ENCODE data around the gene SNAPC4. TPM values are rescaled to one million over a fixed set of nuclear protein-coding genes. Genes with fewer than 3 reads are reported as not detected.

Gene SNAPC4
- total RNA-seq, 2 donors from 2014 or later: 18.0 to 18.7 TPM

DNA sequence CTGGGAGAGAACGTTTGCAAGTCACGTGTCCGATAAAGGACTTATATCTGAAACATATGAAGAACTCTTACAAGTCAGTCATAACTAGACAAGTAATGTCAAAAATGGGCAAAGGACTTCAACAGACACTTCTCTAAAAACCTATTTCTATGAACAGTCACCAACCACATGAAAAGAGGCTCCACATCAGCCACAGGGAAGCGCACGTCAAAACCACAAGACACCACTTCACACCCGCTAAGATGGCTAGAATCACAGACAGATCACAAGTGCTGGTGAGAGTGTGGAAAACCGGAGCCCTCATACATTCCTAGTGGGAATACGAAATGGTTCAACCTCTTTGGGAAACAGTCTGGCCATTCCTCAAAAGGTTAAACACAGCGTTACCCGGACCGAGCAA, 15.0 kb downstream of the SNAPC4 start:
- no peak overlapping the region for H3K9ac ChIP-seq (ENCODE audit: extremely low read depth, low read length, poor library complexity, severe bottlenecking)
- Mint-ChIP-seq H3K4me3 (no peak overlapping the region), H3K9me3 (no peaks in the 10 kb centered on the region), H3K27me3 (ENCODE audit: insufficient read depth) (no peaks in the 10 kb centered on the region), H3K4me1 (no peaks in the 10 kb centered on the region), H3K36me3 (ENCODE audit: low read depth) (peaks cover 62% of the 10 kb centered on the region), H3K27ac (no peak overlapping the region)
- DNase-seq: no peak
- no peaks in the 10 kb centered on the region for H3K4me1 ChIP-seq (ENCODE audit: control insufficient read depth, insufficient read depth, low read length)
- H3K27me3 ChIP-seq (ENCODE audit: control insufficient read depth, insufficient read depth, low read length, poor library complexity, severe bottlenecking): no peaks in the 10 kb centered on the region
- H3K9me3 ChIP-seq (ENCODE audit: control insufficient read depth, low read length): no peaks in the 10 kb centered on the region
- 96 to 98% methylated on average over 11 of the region's 11 CpGs for WGBS, 2 experiments (ENCODE audit: insufficient coverage in 1 of 2, insufficient read length in 1 of 2)
- no peak for TF ChIP-seq CTCF (conservative IDR thresholded peaks at IDR 0.05)
- peaks cover 66% of the 10 kb centered on the region for H3K36me3 ChIP-seq (ENCODE audit: control insufficient read depth, insufficient read depth, low read length)
- no peak overlapping the region for H3K4me3 ChIP-seq (ENCODE audit: low read length)
- H3K27ac ChIP-seq (ENCODE audit: low read depth, low read length): no peak overlapping the region

- Mint-ChIP-seq H3K9me3 (no peaks in the 10 kb centered on the region), H3K27me3 (ENCODE audit: insufficient read depth) (no peaks in the 10 kb centered on the region), H3K4me1 (no peaks in the 10 kb centered on the region), H3K4me3 (no peak overlapping the region), H3K27ac (no peak overlapping the region), H3K36me3 (ENCODE audit: low read depth) (peaks cover 48% of the 10 kb centered on the region)
- TF ChIP-seq CTCF (conservative IDR thresholded peaks at IDR 0.05): no peak
- Histone ChIP-seq H3K27ac (ENCODE audit: low read depth, low read length) (no peak overlapping the region), H3K4me1 (ENCODE audit: control insufficient read depth, insufficient read depth, low read length) (no peaks in the 10 kb centered on the region), H3K9ac (ENCODE audit: extremely low read depth, low read length, poor library complexity, severe bottlenecking) (no peak overlapping the region), H3K4me3 (ENCODE audit: low read length) (no peak overlapping the region), H3K36me3 (ENCODE audit: control insufficient read depth, insufficient read depth, low read length) (peaks cover 51% of the 10 kb centered on the region), H3K9me3 (ENCODE audit: control insufficient read depth, low read length) (no peaks in the 10 kb centered on the region), H3K27me3 (ENCODE audit: control insufficient read depth, insufficient read depth, low read length, poor library complexity, severe bottlenecking) (no peaks in the 10 kb centered on the region)
- DNase-seq: no peak
- WGBS, 2 experiments (ENCODE audit: insufficient coverage in 1 of 2, insufficient read length in 1 of 2): 93 to 96% methylated on average over 14 to 20 of the region's 20 CpGs
Measured at GRCh38 chr9:136383436-136383835, 16.5 kb downstream of the SNAPC4 start.

- Histone ChIP-seq H3K27ac (ENCODE audit: low read depth, low read length) (no peak overlapping the region), H3K4me3 (ENCODE audit: low read length) (no peak overlapping the region), H3K4me1 (ENCODE audit: control insufficient read depth, insufficient read depth, low read length) (no peaks in the 10 kb centered on the region), H3K9ac (ENCODE audit: extremely low read depth, low read length, poor library complexity, severe bottlenecking) (no peak overlapping the region), H3K9me3 (ENCODE audit: control insufficient read depth, low read length) (no peaks in the 10 kb centered on the region), H3K36me3 (ENCODE audit: control insufficient read depth, insufficient read depth, low read length) (peaks cover 39% of the 10 kb centered on the region), H3K27me3 (ENCODE audit: control insufficient read depth, insufficient read depth, low read length, poor library complexity, severe bottlenecking) (no peaks in the 10 kb centered on the region)
- no peak for TF ChIP-seq CTCF (conservative IDR thresholded peaks at IDR 0.05)
- H3K4me3 Mint-ChIP-seq: no peak overlapping the region
- peaks cover 38% of the 10 kb centered on the region for H3K36me3 Mint-ChIP-seq (ENCODE audit: low read depth)
- H3K27ac Mint-ChIP-seq: no peak overlapping the region
- H3K9me3 Mint-ChIP-seq: no peaks in the 10 kb centered on the region
- H3K27me3 Mint-ChIP-seq (ENCODE audit: insufficient read depth): no peaks in the 10 kb centered on the region
- DNase-seq: no peak
- no peaks in the 10 kb centered on the region for H3K4me1 Mint-ChIP-seq
- 92 to 93% methylated on average over 16 to 25 of the region's 25 CpGs for WGBS, 2 experiments (ENCODE audit: insufficient coverage in 1 of 2, insufficient read length in 1 of 2)
Measured at GRCh38 chr9:136381966-136382513, 17.9 kb downstream of the SNAPC4 start.

Measured in endodermal cell (in vitro differentiated cells).